PFSK-1 (cell line): ENCODE results near the gene ATF6.

ENCODE experiments used
- POLR2AphosphoS5 ChIP-seq: IDR thresholded peaks from 2 replicates; pipeline ENCODE4 v1.6.1; 2012; ENCODE audit warnings: low read depth, mild to moderate bottlenecking, control low read depth, low read length, moderate library complexity
- SIN3A ChIP-seq: IDR thresholded peaks from 2 replicates; pipeline ENCODE4 v1.6.1; 2012; ENCODE audit warnings: mild to moderate bottlenecking, low read length, moderate library complexity, borderline replicate concordance; ENCODE audit not compliant: insufficient read depth

- TF ChIP-seq SIN3A (no peak), POLR2AphosphoS5 (no peak)
Observed at GRCh38 chr1:161949548-161949947, 183.4 kb downstream of the ATF6 start.
